Progenitor cell of endocrine pancreas (in vitro differentiated cells): Measurements from ENCODE around the gene BCAR3. TPM values are rescaled to one million over a fixed set of nuclear protein-coding genes. Genes with fewer than 3 reads are reported as not detected.

ENCODE experiments used
- DNase-seq: peaks from one replicate; pipeline ENCODE4 v3.0.0; 2021; ENCODE audit warnings: low spot score; ENCODE audit not compliant: unreplicated experiment
- H3K27ac Mint-ChIP-seq: 2 replicates; pipeline ENCODE4 v1.8.0; 2021; ENCODE audit warnings: mild to moderate bottlenecking, moderate library complexity, mixed read lengths
- H3K27me3 Mint-ChIP-seq: 2 replicates; pipeline ENCODE4 v1.8.0; 2021; ENCODE audit warnings: mixed read lengths
- H3K36me3 Mint-ChIP-seq: 2 replicates; pipeline ENCODE4 v1.8.0; 2022; ENCODE audit warnings: mixed read lengths; ENCODE audit not compliant: insufficient read depth
- H3K4me1 Mint-ChIP-seq: 2 replicates; pipeline ENCODE4 v1.8.0; 2021; ENCODE audit warnings: low read depth, mixed read lengths
- H3K4me3 Mint-ChIP-seq: 2 replicates; pipeline ENCODE4 v1.8.0; 2021; ENCODE audit warnings: low read depth, mild to moderate bottlenecking, moderate library complexity, mixed read lengths
- H3K9me3 Mint-ChIP-seq: 2 replicates; pipeline ENCODE4 v1.8.0; 2021; ENCODE audit warnings: low read depth, mixed read lengths
- total RNA-seq: library from RNA; stranded (reverse); gene quantifications from 2 replicates; pipeline ENCODE4 v1.2.1, GENCODE V29; 2021
- TF ChIP-seq, protein P1 (sequence below): fragments of 200-600 bp; sonication (generic); IDR thresholded peaks from one replicate; pipeline ENCODE4 v1.5.0; 2021; ENCODE audit warnings: antibody characterized with exemption, mild to moderate bottlenecking; ENCODE audit not compliant: unreplicated experiment

The BCAR3 gene
- total RNA-seq, 1 donor from 2014 or later, result 7.1 TPM

DNA sequence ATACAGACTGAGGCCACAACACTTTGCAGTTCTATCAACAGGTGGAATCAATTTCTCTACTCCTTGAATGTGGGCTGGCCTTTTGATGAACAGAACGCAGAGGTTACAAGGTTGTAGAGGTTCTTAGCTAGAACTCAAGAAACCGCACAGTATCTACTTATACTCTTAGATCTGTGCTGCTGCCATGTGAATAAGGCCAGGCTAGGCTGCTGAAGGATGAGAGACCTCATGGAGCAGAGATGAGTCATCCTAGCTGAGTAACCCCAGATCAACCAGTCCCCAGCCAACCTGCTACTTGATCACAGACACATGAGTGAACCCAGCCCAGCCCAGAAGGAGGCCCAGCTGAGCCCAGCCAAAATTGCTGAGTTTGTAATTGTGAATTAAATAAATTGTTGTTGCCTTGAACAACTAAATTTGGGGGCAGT lies 35.3 kb upstream of the BCAR3 start:
- peaks cover 10% of the 10 kb centered on the region for H3K27me3 Mint-ChIP-seq
- no peak for DNase-seq
- TF ChIP-seq, protein P1, sequence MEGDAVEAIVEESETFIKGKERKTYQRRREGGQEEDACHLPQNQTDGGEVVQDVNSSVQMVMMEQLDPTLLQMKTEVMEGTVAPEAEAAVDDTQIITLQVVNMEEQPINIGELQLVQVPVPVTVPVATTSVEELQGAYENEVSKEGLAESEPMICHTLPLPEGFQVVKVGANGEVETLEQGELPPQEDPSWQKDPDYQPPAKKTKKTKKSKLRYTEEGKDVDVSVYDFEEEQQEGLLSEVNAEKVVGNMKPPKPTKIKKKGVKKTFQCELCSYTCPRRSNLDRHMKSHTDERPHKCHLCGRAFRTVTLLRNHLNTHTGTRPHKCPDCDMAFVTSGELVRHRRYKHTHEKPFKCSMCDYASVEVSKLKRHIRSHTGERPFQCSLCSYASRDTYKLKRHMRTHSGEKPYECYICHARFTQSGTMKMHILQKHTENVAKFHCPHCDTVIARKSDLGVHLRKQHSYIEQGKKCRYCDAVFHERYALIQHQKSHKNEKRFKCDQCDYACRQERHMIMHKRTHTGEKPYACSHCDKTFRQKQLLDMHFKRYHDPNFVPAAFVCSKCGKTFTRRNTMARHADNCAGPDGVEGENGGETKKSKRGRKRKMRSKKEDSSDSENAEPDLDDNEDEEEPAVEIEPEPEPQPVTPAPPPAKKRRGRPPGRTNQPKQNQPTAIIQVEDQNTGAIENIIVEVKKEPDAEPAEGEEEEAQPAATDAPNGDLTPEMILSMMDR, result no peak
- no peaks in the 10 kb centered on the region for H3K9me3 Mint-ChIP-seq
- H3K27ac Mint-ChIP-seq, result no peak overlapping the region
- no peaks in the 10 kb centered on the region for H3K36me3 Mint-ChIP-seq
- H3K4me1 Mint-ChIP-seq, result peaks cover 28% of the 10 kb centered on the region
- no peak overlapping the region for H3K4me3 Mint-ChIP-seq

DNA sequence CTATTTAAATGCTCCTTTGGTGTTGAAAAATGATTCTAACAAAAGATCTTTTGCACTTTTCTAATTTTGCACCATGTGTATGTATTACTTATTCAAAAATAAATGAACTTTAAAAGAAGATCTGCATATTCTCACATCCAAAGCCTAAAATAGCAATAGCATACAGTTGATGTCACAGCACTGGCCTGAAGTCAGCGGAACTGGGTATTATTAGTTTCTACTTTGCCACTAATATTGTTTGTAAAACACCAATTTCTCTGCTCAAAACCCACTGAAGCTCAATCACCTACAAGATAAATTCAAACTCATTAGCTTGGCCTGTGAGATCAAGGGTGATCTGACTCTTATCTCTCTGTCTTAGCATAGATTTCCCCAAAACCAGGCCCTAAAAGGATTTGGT lies 34.5 kb upstream of the BCAR3 start:
- Mint-ChIP-seq H3K4me3 (no peak overlapping the region), H3K9me3 (no peaks in the 10 kb centered on the region), H3K4me1 (peaks cover 28% of the 10 kb centered on the region), H3K27ac (no peak overlapping the region), H3K36me3 (no peaks in the 10 kb centered on the region), H3K27me3 (peaks cover 10% of the 10 kb centered on the region)
- DNase-seq, result no peak
- TF ChIP-seq, protein P1, result no peak

DNA sequence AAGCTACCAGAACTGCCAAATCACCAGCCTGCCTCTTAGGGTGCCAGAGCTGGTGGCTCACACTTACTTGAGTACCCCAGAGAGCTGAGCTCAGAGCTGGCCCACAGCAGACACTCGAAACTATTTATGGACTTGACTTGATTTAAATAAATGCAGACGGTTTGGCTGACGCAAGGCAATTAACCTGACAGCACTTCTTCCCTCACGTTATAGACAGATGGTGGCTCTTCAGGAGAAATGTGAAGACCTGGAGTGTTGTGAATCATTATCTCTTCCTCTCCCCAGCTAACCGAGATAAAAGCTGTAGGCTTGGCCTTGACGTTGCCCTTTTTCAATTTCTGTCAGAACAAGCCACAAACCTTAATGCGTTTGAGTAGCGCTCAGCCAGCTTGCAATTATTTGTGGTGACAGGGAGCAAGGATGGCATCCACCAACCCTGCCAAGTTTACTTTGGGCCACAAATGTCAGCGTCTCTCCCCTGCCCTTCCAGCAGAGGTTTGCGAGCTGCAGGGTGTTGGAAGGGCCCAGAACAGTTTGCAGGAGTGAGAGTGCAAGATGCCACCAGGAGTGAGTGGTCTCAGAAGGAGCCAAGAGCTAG lies 34.0 kb upstream of the BCAR3 start:
- Mint-ChIP-seq H3K4me1 (peaks cover 30% of the 10 kb centered on the region), H3K36me3 (no peaks in the 10 kb centered on the region), H3K9me3 (no peaks in the 10 kb centered on the region), H3K4me3 (no peak overlapping the region), H3K27ac (no peak overlapping the region), H3K27me3 (peaks cover 12% of the 10 kb centered on the region)
- no peak for DNase-seq
- TF ChIP-seq, protein P1, result no peak

DNA sequence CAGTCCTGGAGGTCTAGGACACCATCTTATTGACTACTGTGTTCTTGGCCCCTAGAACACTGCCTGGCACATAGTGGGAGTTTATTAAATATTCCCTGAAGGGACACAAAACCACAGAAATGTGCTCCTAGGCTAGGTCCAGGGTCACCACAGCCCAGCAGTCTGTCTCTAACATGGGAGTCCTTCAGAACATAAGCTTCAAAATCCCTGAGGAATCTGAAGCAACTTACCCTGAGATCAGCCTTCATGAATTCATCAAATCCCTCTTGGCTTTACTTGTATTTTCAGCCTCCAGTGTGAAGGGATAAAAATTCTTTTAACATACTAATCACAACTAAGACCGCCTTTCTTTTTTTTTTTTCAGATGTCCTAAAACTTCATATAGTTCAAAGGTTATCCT lies 32.7 kb upstream of the BCAR3 start:
- DNase-seq, result no peak
- H3K4me1 Mint-ChIP-seq, result peaks cover 34% of the 10 kb centered on the region
- H3K27me3 Mint-ChIP-seq, result peaks cover 16% of the 10 kb centered on the region
- no peak overlapping the region for H3K27ac Mint-ChIP-seq
- no peak overlapping the region for H3K4me3 Mint-ChIP-seq
- no peaks in the 10 kb centered on the region for H3K36me3 Mint-ChIP-seq
- TF ChIP-seq, protein P1, result no peak
- no peaks in the 10 kb centered on the region for H3K9me3 Mint-ChIP-seq

DNA sequence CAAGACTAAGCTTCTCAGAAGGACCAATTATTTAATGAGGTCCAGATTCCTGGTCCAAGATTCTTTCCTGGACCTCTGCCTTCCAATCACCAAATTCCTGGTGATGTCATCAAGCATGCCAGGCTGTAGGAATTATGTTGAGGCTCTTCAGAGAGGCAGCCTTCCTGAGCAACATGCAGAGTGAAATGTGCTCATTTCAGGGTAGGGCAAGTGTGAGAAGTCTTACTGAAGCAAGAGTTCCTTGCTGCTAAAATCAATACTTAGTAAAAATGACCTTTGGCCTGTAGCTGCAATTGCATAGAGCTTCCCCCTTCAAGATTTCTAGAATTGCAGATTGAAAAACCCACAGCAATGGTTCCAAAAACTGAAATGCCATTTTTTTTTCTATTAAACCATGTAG lies 31.7 kb upstream of the BCAR3 start:
- TF ChIP-seq, protein P1, result no peak
- H3K27me3 Mint-ChIP-seq, result peaks cover 20% of the 10 kb centered on the region
- no peaks in the 10 kb centered on the region for H3K9me3 Mint-ChIP-seq
- peaks cover 44% of the 10 kb centered on the region for H3K4me1 Mint-ChIP-seq
- H3K36me3 Mint-ChIP-seq, result no peaks in the 10 kb centered on the region
- H3K4me3 Mint-ChIP-seq, result no peak overlapping the region
- no peak for DNase-seq
- peak overlapping the region; percentile 15 for H3K27ac Mint-ChIP-seq
